ENCODE data around the gene SLC25A21. TPM values are rescaled to one million over a fixed set of nuclear protein-coding genes. Genes with fewer than 3 reads are reported as not detected.

Gene SLC25A21
- total RNA-seq, 2 experiments from 2014 or later, result not detected

GRCh38 chr14:37021390-37021789 lies 151.0 kb downstream of the SLC25A21 start:
- ChIA-PET POLR2A (no interaction called here), CTCF (interaction anchor here (0.7 kb wide), 1 partner anchor 1321 kb away, joined by 3 read pairs; no protein-coding TSS in a partner anchor)
- intact Hi-C loops (cut with micrococcal nuclease), result no loop called here
- no peak for ATAC-seq
- no peak overlapping the region for H3K27ac Mint-ChIP-seq
- no peak for TF ChIP-seq CTCF (IDR thresholded peaks at IDR 0.05)
- H3K4me3 Mint-ChIP-seq, result no peak overlapping the region
- H3K27me3 Mint-ChIP-seq, result no peaks in the 10 kb centered on the region
- H3K36me3 Mint-ChIP-seq (ENCODE audit: low read depth), result no peaks in the 10 kb centered on the region
- DNase-seq, result no peak
- no peaks in the 10 kb centered on the region for H3K4me1 Mint-ChIP-seq (ENCODE audit: low read depth)
- no peaks in the 10 kb centered on the region for H3K9me3 Mint-ChIP-seq

- Mint-ChIP-seq H3K4me1 (ENCODE audit: low read depth) (no peaks in the 10 kb centered on the region), H3K36me3 (ENCODE audit: low read depth) (no peaks in the 10 kb centered on the region), H3K27ac (no peak overlapping the region), H3K27me3 (no peaks in the 10 kb centered on the region), H3K4me3 (no peak overlapping the region), H3K9me3 (no peaks in the 10 kb centered on the region)
- DNase-seq (no peak), ATAC-seq (no peak)
- no peak for TF ChIP-seq CTCF (IDR thresholded peaks at IDR 0.05)
- ChIA-PET CTCF (no interaction called here), POLR2A (no interaction called here)
- intact Hi-C loops (cut with micrococcal nuclease), result no loop called here
These were observed 152.9 kb downstream of the SLC25A21 start for GRCh38 chr14:37019488-37019887.

GRCh38 chr14:37018571-37019240 lies 153.7 kb downstream of the SLC25A21 start:
- DNase-seq, result no peak
- H3K27ac Mint-ChIP-seq, result no peak overlapping the region
- intact Hi-C loops (cut with micrococcal nuclease), result no loop called here
- no peaks in the 10 kb centered on the region for H3K27me3 Mint-ChIP-seq
- POLR2A ChIA-PET, result no interaction called here
- no peaks in the 10 kb centered on the region for H3K9me3 Mint-ChIP-seq
- ATAC-seq, result no peak
- H3K4me3 Mint-ChIP-seq, result no peak overlapping the region
- CTCF ChIA-PET, result no interaction called here
- no peaks in the 10 kb centered on the region for H3K4me1 Mint-ChIP-seq (ENCODE audit: low read depth)
- no peaks in the 10 kb centered on the region for H3K36me3 Mint-ChIP-seq (ENCODE audit: low read depth)
- no peak for TF ChIP-seq CTCF (IDR thresholded peaks at IDR 0.05)

- TF ChIP-seq CTCF (IDR thresholded peaks at IDR 0.05), result no peak
- POLR2A ChIA-PET, result no interaction called here
- H3K9me3 Mint-ChIP-seq, result no peaks in the 10 kb centered on the region
These were observed 159.3 kb downstream of the SLC25A21 start for GRCh38 chr14:37013078-37013477.

GRCh38 chr14:36998686-36999085 lies 173.7 kb downstream of the SLC25A21 start:
- Mint-ChIP-seq H3K4me1 (ENCODE audit: low read depth) (no peaks in the 10 kb centered on the region), H3K4me3 (no peak overlapping the region), H3K27ac (no peak overlapping the region), H3K27me3 (no peaks in the 10 kb centered on the region), H3K9me3 (no peaks in the 10 kb centered on the region), H3K36me3 (ENCODE audit: low read depth) (no peaks in the 10 kb centered on the region)
- no peak for ATAC-seq
- no peak for TF ChIP-seq CTCF (IDR thresholded peaks at IDR 0.05)
- CTCF ChIA-PET, result no interaction called here
- intact Hi-C loops (cut with micrococcal nuclease), result no loop called here
- POLR2A ChIA-PET, result no interaction called here
- no peak for DNase-seq

More at GRCh38 chr14:37013078-37013477, 159.3 kb downstream of the SLC25A21 start:
- Mint-ChIP-seq H3K4me3 (no peak overlapping the region), H3K27ac (no peak overlapping the region), H3K4me1 (ENCODE audit: low read depth) (no peaks in the 10 kb centered on the region), H3K36me3 (ENCODE audit: low read depth) (no peaks in the 10 kb centered on the region), H3K27me3 (no peaks in the 10 kb centered on the region)
- no peak for ATAC-seq
- intact Hi-C loops (cut with micrococcal nuclease), result no loop called here
- no peak for DNase-seq
- CTCF ChIA-PET, result no interaction called here

Data from activated CD8-positive, alpha-beta T cell treated with anti-CD3 and anti-CD28 coated beads for 36 hours (primary cell).